ENCODE measurements around the gene RNF8. TPM values are rescaled to one million over a fixed set of nuclear protein-coding genes. Genes with fewer than 3 reads are reported as not detected.

The RNF8 gene
- polyA plus RNA-seq, 1 experiment = 13.3 TPM

- H3K36me3 ChIP-seq (ENCODE audit: control insufficient read depth, insufficient read depth, low read length) = peaks cover 3% of the 10 kb centered on the region
- no peak for DNase-seq (ENCODE audit: low read depth)
- POLR2A ChIA-PET = no interaction called here
- CTCF ChIA-PET = interaction anchor here (1.2 to 1.6 kb wide), 2 partner anchors 13 to 33 kb away, joined by 3 to 5 read pairs; no protein-coding TSS in a partner anchor
- no peaks in the 10 kb centered on the region for H3K27me3 ChIP-seq (ENCODE audit: control insufficient read depth, insufficient read depth, low read length)
- no peak overlapping the region for H3K4me3 ChIP-seq (ENCODE audit: low read depth, low read length)
- TF ChIP-seq, protein P1, sequence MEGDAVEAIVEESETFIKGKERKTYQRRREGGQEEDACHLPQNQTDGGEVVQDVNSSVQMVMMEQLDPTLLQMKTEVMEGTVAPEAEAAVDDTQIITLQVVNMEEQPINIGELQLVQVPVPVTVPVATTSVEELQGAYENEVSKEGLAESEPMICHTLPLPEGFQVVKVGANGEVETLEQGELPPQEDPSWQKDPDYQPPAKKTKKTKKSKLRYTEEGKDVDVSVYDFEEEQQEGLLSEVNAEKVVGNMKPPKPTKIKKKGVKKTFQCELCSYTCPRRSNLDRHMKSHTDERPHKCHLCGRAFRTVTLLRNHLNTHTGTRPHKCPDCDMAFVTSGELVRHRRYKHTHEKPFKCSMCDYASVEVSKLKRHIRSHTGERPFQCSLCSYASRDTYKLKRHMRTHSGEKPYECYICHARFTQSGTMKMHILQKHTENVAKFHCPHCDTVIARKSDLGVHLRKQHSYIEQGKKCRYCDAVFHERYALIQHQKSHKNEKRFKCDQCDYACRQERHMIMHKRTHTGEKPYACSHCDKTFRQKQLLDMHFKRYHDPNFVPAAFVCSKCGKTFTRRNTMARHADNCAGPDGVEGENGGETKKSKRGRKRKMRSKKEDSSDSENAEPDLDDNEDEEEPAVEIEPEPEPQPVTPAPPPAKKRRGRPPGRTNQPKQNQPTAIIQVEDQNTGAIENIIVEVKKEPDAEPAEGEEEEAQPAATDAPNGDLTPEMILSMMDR (IDR thresholded peaks at IDR 0.05; ENCODE audit: insufficient read depth, low read depth, low read length) = no peak
Observed at GRCh38 chr6:37359039-37359438, 5.3 kb downstream of the RNF8 start.

DNA sequence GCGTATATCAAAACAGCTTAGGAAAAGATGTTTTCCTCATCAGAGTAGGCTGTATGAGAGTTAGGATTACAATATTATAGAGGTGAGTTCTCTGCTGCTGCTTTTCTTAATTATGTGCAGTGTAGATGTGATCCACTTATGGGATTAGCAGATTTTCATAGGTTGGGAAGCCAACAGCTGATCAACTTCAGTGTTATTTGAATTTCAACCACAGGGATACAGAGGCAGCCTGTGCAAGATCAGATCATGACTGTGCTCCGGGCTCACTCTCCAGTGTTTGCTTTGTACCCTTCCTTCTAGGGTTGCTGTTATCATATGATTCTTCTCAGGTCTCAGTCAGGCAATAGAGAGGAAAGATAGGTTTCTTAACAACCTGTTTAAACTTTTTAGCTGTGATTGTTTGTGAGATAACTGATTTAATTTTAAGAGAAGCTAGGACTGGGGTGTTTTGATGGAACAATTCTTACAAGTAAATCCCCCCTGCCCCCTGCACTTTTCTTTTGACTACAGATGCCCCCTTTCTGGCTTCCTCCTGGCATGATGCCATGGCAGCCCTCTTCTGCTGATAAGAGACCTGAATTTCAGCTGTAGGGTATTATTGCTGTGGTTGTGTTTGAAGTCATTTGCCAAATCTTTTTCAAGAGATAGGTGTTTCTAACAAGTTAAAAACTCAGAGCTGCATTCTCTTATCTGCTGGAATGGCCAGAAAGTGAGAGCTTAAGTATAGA, 8.5 kb downstream of the RNF8 start:
- Histone ChIP-seq H3K4me3 (ENCODE audit: low read depth, low read length) (no peak overlapping the region), H3K27me3 (ENCODE audit: control insufficient read depth, insufficient read depth, low read length) (no peaks in the 10 kb centered on the region), H3K36me3 (ENCODE audit: control insufficient read depth, insufficient read depth, low read length) (peaks cover 3% of the 10 kb centered on the region)
- ChIA-PET POLR2A (no interaction called here), CTCF (interaction anchor here (0.7 to 1.1 kb wide), 3 partner anchors 9 to 330 kb away, joined by 3 to 4 read pairs (median 4); no protein-coding TSS in a partner anchor)
- DNase-seq (ENCODE audit: low read depth) = no peak
- TF ChIP-seq, protein P1 (IDR thresholded peaks at IDR 0.05; ENCODE audit: insufficient read depth, low read depth, low read length) = no peak

DNA sequence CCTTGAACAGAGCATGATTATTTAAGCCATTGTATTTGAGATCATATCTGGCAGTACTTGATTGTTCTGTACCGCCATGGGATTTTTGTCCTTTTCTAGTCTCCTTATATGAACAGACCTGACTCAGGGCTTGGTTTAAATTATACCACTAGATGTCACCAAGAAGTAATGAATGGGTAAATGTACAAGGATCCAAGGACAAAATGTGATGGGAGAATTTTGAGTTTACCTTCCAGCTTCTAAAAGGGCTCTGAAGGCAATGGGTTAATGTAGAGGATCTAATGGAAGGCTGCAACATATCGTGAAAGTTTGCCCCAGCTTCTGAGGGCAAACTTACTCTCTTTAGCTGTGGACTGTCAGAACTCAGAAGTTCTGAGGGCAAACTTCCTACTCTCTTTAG, 12.0 kb downstream of the RNF8 start:
- POLR2A ChIA-PET = no interaction called here
- TF ChIP-seq, protein P1 (IDR thresholded peaks at IDR 0.05; ENCODE audit: insufficient read depth, low read depth, low read length) = peak; percentile 29; the same call in 1 of the 2 replicates
- DNase-seq (ENCODE audit: low read depth) = no peak
- Histone ChIP-seq H3K27me3 (ENCODE audit: control insufficient read depth, insufficient read depth, low read length) (no peaks in the 10 kb centered on the region), H3K36me3 (ENCODE audit: control insufficient read depth, insufficient read depth, low read length) (peaks cover 8% of the 10 kb centered on the region), H3K4me3 (ENCODE audit: low read depth, low read length) (no peak overlapping the region)
- CTCF ChIA-PET = interaction anchor here (0.9 to 1.7 kb wide), 7 partner anchors 10 to 214 kb away, joined by 3 to 6 read pairs (median 3); no protein-coding TSS in a partner anchor

GRCh38 chr6:37366910-37367309, 13.1 kb downstream of the RNF8 start:
- DNase-seq (ENCODE audit: low read depth) = no peak
- peaks cover 8% of the 10 kb centered on the region for H3K36me3 ChIP-seq (ENCODE audit: control insufficient read depth, insufficient read depth, low read length)
- no peaks in the 10 kb centered on the region for H3K27me3 ChIP-seq (ENCODE audit: control insufficient read depth, insufficient read depth, low read length)
- CTCF ChIA-PET = interaction anchor here (1.0 to 2.5 kb wide), 7 partner anchors 10 to 325 kb away, joined by 3 to 11 read pairs (median 4); no protein-coding TSS in a partner anchor
- TF ChIP-seq, protein P1 (IDR thresholded peaks at IDR 0.05; ENCODE audit: insufficient read depth, low read depth, low read length) = no peak
- POLR2A ChIA-PET = no interaction called here
- H3K4me3 ChIP-seq (ENCODE audit: low read depth, low read length) = no peak overlapping the region

- DNase-seq (ENCODE audit: low read depth) = no peak
- CTCF ChIA-PET = interaction anchor here (0.8 to 2.5 kb wide), 2 partner anchors 126 to 323 kb away, joined by 3 to 11 read pairs; no protein-coding TSS in a partner anchor
- H3K4me3 ChIP-seq (ENCODE audit: low read depth, low read length) = no peak overlapping the region
- POLR2A ChIA-PET = no interaction called here
- no peaks in the 10 kb centered on the region for H3K27me3 ChIP-seq (ENCODE audit: control insufficient read depth, insufficient read depth, low read length)
- TF ChIP-seq, protein P1 (IDR thresholded peaks at IDR 0.05; ENCODE audit: insufficient read depth, low read depth, low read length) = no peak
- H3K36me3 ChIP-seq (ENCODE audit: control insufficient read depth, insufficient read depth, low read length) = peaks cover 7% of the 10 kb centered on the region
Observed at GRCh38 chr6:37368961-37369320, 15.2 kb downstream of the RNF8 start.
